Fibroblast of pulmonary artery (primary cell): ENCODE data around the gene ABHD17A.

Experiments used
- DNase-seq: peaks from one replicate; pipeline ENCODE4 v3.0.0-alpha.2; 2010; ENCODE audit warnings: low read depth
- H3K4me3 ChIP-seq: replicated peaks from 2 replicates; pipeline ENCODE4 v1.5.1; 2011; ENCODE audit warnings: low read depth, mild to moderate bottlenecking, control low read depth, low read length, moderate library complexity
- TF ChIP-seq, protein P1 (sequence below): IDR thresholded peaks from 2 replicates; pipeline ENCODE4 v1.5.1; 2011; ENCODE audit warnings: mild to moderate bottlenecking, control low read depth, low read length, inconsistent platforms; ENCODE audit errors: missing control alignments

Gene ABHD17A

DNA sequence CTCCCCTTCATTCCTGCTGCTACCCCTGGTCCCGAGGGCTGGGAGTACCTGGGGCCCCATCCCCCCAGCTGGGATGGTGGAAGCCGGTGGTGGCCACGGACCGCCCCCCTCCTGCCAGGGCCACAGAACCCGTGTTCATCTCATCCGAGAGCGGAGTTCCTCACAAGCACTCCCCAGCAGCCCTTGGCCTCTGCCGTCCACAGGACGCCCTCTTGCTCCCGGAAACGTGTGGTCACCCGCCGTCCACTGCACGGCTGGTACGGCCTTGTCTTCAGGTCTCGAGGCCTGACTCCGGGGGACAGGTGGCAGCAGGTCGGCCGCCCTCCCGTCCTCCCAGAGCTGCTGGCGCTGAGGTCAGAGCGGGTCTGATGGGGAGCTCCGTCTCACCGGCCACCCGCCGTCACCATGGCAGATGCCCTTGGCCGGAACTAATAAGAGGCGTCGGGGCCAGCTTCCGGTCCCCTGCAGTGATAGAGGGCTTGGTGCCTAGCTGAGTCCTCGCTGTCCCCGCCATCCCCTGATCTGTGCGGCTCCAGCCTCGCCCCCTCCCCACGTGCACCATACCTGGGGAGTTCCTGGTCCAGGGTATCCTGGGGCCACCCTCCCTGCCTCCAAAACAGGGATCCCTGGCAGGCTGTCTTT lies 39.1 kb upstream of the ABHD17A start:
- no peak for DNase-seq
- no peak overlapping the region for H3K4me3 ChIP-seq
- TF ChIP-seq, protein P1, sequence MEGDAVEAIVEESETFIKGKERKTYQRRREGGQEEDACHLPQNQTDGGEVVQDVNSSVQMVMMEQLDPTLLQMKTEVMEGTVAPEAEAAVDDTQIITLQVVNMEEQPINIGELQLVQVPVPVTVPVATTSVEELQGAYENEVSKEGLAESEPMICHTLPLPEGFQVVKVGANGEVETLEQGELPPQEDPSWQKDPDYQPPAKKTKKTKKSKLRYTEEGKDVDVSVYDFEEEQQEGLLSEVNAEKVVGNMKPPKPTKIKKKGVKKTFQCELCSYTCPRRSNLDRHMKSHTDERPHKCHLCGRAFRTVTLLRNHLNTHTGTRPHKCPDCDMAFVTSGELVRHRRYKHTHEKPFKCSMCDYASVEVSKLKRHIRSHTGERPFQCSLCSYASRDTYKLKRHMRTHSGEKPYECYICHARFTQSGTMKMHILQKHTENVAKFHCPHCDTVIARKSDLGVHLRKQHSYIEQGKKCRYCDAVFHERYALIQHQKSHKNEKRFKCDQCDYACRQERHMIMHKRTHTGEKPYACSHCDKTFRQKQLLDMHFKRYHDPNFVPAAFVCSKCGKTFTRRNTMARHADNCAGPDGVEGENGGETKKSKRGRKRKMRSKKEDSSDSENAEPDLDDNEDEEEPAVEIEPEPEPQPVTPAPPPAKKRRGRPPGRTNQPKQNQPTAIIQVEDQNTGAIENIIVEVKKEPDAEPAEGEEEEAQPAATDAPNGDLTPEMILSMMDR, result no peak

DNA sequence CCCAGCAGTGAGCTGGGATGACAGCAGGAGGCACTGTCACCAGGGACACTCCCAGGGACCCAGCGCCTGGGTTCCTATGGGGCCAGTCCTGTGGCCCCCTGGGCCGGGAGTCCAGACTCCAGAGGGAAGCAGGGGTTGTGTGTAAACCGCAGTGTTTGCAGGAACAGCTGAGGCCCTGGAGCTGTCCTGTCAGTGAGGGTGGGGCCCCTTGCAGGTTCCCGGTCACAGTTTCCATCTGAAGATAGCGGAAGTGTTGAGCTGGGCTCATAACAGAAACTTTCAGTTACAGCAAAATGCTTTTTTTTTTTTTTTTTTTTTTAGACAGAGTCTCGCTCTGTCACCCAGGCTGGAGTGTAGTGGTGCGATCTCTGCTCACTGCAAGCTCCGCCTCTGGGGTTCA lies 38.0 kb upstream of the ABHD17A start:
- no peak for DNase-seq
- no peak overlapping the region for H3K4me3 ChIP-seq
- TF ChIP-seq, protein P1, result no peak

DNA sequence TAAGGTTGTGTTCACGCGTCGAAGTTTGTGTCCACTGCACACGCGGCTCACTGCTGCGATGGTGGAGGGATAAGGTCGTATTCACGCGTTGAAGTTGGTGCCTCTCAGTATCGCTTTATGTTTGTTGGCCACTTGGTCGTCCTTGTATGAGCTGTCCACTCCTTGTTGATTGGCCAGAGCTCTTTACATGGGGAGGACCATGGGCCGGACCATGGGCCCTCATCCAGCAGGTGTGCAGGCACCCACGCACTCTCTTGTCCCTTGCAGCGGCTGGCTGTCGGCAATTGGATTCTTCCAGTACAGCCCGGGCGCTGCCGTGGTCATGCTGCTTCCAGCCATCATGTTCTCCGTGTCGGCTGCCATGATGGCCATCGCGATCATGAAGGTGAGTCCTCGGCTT lies 37.5 kb upstream of the ABHD17A start:
- no peak for DNase-seq
- TF ChIP-seq, protein P1, result no peak
- no peak overlapping the region for H3K4me3 ChIP-seq

DNA sequence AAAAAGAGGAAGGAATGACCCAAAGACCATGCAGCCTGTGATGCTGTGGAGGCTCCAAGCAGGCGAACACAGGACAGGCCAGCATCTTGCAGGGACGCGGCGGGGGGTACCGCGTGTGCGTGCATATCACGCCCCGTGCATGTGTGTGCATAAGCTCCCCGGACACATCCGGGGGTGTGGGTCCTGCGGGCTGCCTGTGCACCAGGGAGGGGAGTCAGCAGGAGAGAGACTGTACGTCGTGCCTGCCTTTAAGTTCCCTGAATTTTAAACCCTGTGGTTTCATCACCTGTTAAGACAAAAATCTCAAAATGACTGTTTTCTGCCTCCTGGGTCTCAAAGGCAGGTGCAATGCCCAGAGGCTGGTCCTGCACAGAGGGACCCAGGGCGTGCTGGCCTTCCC lies 36.5 kb upstream of the ABHD17A start:
- DNase-seq, result no peak
- no peak overlapping the region for H3K4me3 ChIP-seq
- TF ChIP-seq, protein P1, result no peak

DNA sequence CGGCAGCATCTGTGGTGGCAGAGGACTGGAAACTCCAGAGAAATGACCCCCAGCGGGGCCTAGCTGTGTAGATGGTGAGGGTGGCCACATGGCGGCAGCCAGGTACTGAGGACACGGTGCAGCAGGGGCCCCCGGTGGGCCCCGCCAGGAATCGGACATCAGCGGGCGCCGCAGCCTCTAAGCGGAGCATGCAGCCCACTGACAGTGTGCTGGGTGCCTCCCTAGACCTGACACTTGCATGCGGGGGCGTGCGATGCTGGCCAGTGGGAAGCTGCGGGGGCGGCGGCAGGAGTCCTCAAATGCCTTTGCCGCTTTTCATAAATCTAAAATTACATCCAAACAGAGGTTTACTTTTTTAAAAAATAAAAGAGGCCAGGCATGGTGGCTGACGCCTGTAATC lies 36.0 kb upstream of the ABHD17A start:
- no peak overlapping the region for H3K4me3 ChIP-seq
- TF ChIP-seq, protein P1, result no peak

DNA sequence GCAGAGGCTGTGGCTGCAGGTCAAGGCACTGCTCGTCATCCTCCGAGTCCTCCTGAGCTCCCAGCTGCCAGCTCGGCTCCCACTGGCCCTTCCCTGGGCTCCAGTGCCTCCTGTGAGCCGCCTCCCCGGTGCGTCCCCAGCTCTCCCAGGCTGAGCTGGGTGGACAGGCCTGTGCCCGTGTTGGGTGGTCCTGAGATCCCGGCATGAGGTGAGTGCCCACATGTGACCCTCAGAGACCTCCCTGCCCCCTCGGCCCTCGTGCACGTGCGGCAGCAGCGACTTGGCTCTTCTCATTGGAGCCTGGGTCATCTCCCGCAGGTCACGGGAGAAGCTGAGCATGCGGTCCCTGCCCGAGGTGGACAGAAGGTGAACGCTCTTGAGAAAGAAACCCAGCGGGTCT lies 35.3 kb upstream of the ABHD17A start:
- TF ChIP-seq, protein P1, result no peak
- H3K4me3 ChIP-seq, result no peak overlapping the region
- no peak for DNase-seq

More for the DNA sequence above, 36.0 kb upstream of the ABHD17A start:
- no peak for DNase-seq

DNA sequence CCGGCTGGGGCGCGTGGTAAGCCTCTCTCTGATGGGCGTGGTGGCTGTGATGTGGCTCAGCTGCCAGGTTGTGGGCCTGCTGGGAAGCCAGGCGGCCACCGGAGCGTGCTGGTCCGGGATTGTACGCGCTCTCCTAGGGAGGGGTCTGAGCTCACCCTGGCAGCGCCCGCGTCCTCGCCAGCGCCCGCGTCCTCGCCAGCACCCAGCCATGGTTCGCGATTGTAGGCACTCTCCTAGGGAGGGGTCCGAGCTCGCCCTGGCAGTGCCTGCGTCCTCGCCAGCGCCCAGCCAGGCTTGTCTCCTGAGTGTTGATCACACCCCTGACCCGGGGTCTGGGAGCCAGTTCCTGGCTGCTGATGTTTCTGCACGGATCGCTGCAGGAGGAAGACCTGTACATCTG lies 33.7 kb upstream of the ABHD17A start:
- DNase-seq, result no peak
- H3K4me3 ChIP-seq, result no peak overlapping the region
- TF ChIP-seq, protein P1, result no peak
